Effector CD8-positive, alpha-beta T cell (primary cell): ENCODE measurements around the gene MLLT6.

Experiments used
- DNase-seq: peaks from one replicate; lab custom pipeline; 2025; lab: John Stamatoyannopoulos, UW

MLLT6 gene

GRCh38 chr17:38674749-38675615 lies 30.1 kb upstream of the MLLT6 start, which contains the start of gene EPOP:
Gene EPOP, minus strand, starts transcription at chr17:38674957. Its CDS starts 462 bp downstream, at chr17:38674495.
- DNase-seq: peak; percentile 75

GRCh38 chr17:38676706-38677504 lies 28.2 kb upstream of the MLLT6 start:
- DNase-seq: peak; percentile 59

GRCh38 chr17:38677819-38678218 lies 27.3 kb upstream of the MLLT6 start:
- DNase-seq: no peak

GRCh38 chr17:38681096-38681495 lies 24.0 kb upstream of the MLLT6 start:
- DNase-seq: no peak

- no peak for DNase-seq
Observed at GRCh38 chr17:38685491-38685890, 19.6 kb upstream of the MLLT6 start.

GRCh38 chr17:38687286-38687685 lies 17.8 kb upstream of the MLLT6 start:
- DNase-seq: no peak

- no peak for DNase-seq
Observed at GRCh38 chr17:38690386-38690785, 14.7 kb upstream of the MLLT6 start.

- no peak for DNase-seq
Observed at GRCh38 chr17:38691154-38691553, 13.9 kb upstream of the MLLT6 start.

- no peak for DNase-seq
Observed at GRCh38 chr17:38693700-38694329, 11.3 kb upstream of the MLLT6 start.

GRCh38 chr17:38697061-38697820 lies 7.8 kb upstream of the MLLT6 start:
- no peak for DNase-seq

GRCh38 chr17:38698760-38699159 lies 6.3 kb upstream of the MLLT6 start:
- DNase-seq: no peak

GRCh38 chr17:38701504-38702165 lies 3.4 kb upstream of the MLLT6 start:
- DNase-seq: peak; percentile 52

- DNase-seq: peak; percentile 61
Observed at GRCh38 chr17:38702166-38702915, 2.7 kb upstream of the MLLT6 start.

- no peak for DNase-seq
Observed at GRCh38 chr17:38702916-38703741, 1.9 kb upstream of the MLLT6 start.

GRCh38 chr17:38703742-38704605 lies 1.1 kb upstream of the MLLT6 start:
- peak; percentile 61 for DNase-seq

- DNase-seq: no peak
Observed at GRCh38 chr17:38705523-38705802, 390 bp downstream of the MLLT6 start.

- peak; percentile 32 for DNase-seq
Observed at GRCh38 chr17:38705803-38706504, 881 bp downstream of the MLLT6 start.
